GM19328 (cell line): ENCODE data around the gene ATP6V1F.
A peak's percentile ranks its signal among the peaks of the same experiment; 100 is the strongest.

ENCODE experiments used
- ATAC-seq: cut with Tn5 transposase; IDR thresholded peaks from one replicate; pipeline ENCODE4 v1.9.1; 2021; ENCODE audit warnings: mild to moderate bottlenecking, moderate library complexity; ENCODE audit not compliant: unreplicated experiment

Gene ATP6V1F

DNA sequence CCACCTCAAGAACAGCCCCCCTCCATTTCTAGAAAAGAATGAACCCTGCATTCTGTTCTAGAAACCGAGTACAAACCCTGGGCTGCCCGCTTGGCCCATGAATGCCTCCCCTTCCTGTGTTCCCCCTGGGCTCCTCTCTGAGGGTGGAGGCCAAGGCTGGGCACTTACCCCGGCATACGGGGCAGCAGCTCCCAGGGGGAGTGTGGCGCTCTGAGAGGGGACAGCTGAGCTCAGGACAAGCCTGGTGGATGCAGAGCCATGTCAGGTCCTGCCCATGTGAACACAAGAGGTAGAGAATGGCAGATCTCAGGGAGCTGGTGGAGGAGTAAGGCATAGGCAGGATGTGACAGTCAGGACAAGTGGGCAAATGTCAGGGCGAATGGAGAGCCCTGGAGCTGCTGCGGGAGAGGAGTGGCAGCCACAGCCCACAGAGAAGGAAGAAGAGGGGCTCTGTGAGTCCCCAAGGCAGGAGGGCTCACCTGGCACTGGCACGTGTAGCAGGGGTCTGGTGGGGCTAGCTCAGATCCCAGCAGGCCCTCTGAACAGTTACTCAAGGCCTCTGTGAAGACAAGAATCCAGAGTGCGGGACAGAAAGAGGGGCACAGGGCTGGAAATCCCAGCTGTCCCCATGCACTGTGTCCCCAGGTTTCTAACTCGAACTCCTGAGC lies 18.9 kb downstream of the ATP6V1F start:
- ATAC-seq = no peak

GRCh38 chr7:128882134-128882533 lies 19.5 kb downstream of the ATP6V1F start:
- ATAC-seq = no peak

DNA sequence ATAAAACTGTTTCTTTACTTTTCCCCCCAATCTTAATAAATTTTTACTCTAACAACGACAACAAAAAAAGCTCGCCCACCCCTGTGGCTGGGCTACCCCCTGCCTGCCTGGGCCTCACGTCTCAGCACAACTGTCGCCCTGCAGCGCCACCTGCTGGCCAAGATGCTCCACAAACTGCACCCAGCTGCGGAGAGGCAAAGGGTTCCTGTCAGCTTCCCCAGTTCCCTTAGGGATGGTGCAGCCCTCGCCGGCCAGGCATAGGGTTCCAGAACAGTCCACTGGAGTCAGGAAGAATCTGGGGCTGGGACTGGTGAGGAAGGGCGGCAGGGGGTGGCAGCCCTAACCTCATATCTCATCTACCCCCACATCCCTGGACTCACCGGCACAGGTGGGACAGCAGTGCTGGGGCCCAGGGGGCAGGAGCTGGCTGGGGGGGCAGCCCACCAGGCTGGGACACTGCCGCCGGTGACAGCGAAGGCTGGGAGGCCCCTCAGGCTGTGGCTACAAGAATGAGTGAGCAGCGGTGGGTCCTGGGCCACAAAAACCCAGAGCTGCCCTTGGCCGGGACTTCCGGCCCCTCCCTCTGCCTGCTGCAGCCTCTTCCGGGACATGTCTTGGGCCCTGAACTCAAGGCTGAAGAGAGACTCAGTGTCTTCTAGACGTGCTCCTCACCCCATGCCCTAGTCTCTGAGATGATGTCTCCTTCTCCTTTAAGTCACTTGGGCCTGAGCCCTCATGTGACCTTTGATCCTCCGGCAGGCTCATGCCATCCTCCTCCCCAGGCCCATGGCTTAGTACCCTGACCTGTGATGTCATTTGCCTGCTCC lies 21.2 kb downstream of the ATP6V1F start:
- ATAC-seq = peak; percentile 72

- ATAC-seq = no peak
Observed at GRCh38 chr7:128884561-128885369, 22.1 kb downstream of the ATP6V1F start.

GRCh38 chr7:128885370-128886187 lies 22.9 kb downstream of the ATP6V1F start:
- ATAC-seq = no peak

DNA sequence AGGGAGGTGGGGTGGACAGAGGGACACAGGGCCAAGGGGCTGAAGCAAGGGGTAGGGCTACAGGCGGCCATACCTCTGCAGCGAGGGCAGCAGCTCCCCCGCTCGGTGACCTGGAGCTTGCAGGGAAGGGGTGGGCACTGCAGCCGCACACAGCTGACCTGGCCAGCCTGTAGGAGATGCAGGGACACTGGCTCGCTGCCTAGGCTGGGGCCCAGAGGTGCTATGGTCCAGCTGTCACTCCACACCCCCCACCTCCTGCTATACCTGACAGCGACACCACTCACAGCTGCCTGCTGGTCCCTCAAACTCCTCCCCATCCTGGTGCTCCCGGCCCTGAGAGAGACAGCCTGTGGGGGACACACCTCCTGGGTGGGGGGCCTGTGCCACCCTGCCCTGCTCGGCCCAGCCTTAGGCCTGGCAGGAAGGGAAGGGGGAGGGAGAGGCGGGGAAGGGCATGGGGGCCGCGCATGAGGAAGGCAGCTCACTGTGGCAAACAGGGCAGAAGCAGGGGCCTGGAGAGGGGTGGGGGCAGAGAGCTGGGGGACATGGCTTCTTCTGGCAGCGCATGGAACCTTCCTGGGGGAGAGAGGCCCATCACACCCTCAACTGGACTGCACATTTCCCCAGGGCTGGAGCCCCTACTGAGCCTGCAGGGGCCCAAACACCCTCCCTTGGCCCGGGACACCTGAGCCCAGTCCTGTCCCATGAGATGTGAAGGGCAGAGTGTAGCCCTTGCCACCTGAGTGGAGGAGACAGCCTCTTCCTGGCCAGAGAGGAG lies 23.9 kb downstream of the ATP6V1F start:
- no peak for ATAC-seq

GRCh38 chr7:128887169-128888038 lies 24.7 kb downstream of the ATP6V1F start:
- no peak for ATAC-seq

- no peak for ATAC-seq
Observed at GRCh38 chr7:128888039-128888755, 25.5 kb downstream of the ATP6V1F start.

DNA sequence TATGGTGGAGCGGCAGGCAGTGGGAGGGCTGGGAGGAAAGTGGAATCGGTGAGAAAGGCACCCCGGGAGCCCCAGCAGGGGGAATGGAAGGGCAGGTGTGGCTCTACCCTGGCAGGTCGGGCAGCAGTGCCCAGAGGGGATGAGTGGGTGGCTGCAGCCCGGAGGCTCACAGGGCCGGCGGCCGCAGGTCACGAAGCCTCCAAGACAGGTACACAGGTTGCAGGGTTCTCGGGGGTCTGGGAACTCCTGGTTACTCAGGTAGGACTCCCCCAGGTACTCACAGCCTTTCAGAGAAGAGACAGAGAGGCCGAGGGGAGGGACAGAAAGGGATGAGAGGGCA lies 26.1 kb downstream of the ATP6V1F start:
- ATAC-seq = no peak

GRCh38 chr7:128889121-128889520 lies 26.5 kb downstream of the ATP6V1F start:
- ATAC-seq = no peak

DNA sequence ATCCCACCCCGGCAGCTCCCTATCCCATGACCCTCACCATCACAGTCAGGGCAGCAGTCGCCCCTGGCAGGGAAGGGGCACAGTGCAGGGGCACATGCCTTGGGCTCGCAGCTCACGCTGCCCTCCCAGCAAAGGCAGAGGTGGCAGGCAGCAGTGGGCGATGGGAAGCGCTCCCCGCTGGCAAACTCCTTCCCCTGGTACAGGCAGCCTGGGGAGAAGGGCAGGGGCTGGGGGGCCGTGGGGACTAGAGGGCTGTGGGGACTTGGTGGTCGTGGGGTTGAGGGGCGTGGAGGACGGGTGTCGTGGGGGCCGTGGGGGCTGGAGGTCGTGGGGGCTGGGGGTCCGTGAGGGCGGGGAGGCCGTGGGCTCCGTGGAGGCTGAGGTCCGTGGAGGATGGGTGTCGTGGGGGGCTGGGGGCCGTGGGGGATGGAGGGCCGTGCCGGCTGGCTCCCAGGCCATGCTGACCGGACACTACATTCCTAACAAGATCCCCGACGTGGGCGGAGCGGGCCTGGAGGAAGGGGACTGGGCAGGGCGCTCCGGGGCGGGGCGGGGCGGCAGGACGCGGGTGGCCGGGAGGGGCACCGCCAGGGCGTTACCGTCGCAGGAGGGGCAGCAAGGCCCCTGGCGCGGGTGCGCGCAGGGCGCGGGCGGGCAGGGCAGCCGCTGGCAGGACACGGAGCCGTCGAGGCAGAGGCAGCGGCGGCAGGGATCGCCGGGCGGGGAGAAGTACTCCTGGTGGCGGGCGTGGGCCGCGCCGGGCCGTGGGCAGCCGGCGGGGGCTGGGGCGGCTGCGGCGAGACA lies 27.9 kb downstream of the ATP6V1F start:
- ATAC-seq = no peak

DNA sequence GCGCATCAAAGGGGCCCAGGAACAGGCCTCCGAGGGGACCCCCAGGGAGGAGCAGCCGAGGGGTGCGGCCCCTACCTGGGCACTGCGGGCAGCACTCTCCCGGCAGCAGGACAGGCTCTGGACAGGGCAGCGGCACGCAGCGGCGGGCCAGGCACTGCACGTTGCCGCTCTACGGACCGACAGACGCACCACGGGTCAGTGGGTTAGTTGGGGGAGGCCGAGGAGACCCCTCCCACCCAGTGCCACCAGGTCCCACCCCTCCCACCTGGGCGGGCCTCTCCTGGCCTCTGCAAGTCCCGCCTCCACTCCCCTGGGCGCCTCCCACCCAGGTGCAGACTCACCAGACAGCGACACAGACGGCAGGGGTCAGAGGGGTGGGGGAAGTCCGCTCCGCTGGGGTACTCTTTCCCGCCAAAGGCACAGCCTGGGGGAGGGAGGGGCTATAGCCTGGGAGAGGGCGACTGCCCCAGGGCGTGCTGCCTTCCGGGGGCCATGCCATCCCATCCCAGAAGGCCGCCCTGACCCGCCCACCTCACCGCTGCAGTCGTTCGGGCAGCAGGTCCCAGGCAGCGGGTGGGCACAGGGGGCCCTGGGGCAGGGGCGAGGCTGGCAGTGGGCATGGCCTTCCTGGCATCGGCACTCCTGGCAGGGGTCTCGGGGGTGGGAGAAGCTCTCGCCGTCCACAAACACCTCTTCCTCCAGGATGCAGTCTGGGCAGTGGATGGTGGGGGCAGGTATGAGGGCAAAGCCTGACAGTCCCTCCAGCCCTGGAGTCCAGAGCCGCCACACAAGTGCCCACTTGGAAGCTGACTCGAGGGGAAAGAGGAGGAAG lies 28.7 kb downstream of the ATP6V1F start:
- ATAC-seq = no peak

GRCh38 chr7:128891942-128892269 lies 29.2 kb downstream of the ATP6V1F start:
- no peak for ATAC-seq

- ATAC-seq = no peak
Observed at GRCh38 chr7:128892521-128893250, 30.0 kb downstream of the ATP6V1F start.

GRCh38 chr7:128893251-128894100 lies 30.8 kb downstream of the ATP6V1F start:
- no peak for ATAC-seq
